ENCODE measurements around the gene CDK12.

DNA sequence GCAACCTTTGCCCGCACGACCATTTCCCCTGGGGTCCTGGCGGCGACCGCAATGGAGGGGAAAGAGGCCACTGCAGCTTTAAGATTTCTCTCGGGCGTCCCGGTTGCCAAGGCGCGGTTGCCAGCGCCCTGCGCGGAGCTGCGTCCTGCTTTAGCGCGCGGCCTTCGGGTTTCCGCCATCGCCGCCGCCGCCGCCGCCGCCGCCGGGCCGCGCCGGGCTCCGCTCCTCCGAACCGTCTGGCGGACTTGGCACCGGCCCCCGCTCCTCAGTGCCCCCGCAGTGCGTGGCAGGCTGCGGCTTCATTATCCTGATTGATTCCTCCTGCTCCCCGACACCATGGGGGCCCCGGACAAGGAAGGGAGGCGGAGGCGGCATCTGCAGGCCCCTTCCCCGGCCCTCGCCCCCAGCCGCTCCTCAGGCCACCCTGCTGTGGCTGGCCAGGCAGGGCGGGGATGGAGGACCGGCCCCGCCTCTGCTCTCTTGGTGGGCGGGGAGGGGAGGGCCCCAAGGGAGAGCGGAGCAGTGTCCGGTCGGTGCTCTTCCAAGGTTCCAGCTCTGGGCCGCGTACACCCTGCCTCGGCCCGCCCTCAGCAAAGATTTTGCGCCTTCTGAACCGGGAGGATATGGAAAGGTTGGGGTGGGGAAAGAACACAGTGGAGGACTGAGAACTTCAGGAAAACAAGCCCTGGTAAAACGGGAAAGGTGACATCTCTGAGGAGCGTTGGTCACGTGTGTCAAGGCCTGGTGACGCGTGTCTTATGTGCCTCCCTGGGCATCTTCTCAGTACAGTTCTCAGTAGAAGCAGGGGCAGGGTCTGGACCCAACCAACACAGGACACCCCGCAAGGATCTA lies 112.4 kb downstream of the CDK12 start:
- TF ChIP-seq POLR2A (IDR thresholded peaks at IDR 0.05) (no peak), POLR2AphosphoS5 (IDR thresholded peaks at IDR 0.05; ENCODE audit: insufficient read depth in 1 of 2, low read depth in 1 of 2) (peak; percentile 46 to 74)
- TF ChIP-seq, protein P1, sequence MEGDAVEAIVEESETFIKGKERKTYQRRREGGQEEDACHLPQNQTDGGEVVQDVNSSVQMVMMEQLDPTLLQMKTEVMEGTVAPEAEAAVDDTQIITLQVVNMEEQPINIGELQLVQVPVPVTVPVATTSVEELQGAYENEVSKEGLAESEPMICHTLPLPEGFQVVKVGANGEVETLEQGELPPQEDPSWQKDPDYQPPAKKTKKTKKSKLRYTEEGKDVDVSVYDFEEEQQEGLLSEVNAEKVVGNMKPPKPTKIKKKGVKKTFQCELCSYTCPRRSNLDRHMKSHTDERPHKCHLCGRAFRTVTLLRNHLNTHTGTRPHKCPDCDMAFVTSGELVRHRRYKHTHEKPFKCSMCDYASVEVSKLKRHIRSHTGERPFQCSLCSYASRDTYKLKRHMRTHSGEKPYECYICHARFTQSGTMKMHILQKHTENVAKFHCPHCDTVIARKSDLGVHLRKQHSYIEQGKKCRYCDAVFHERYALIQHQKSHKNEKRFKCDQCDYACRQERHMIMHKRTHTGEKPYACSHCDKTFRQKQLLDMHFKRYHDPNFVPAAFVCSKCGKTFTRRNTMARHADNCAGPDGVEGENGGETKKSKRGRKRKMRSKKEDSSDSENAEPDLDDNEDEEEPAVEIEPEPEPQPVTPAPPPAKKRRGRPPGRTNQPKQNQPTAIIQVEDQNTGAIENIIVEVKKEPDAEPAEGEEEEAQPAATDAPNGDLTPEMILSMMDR (IDR thresholded peaks at IDR 0.05): no peak

Data from vagina (tissue), 2 donors.